Measurements from ENCODE around the gene RNASEL. TPM values are rescaled to one million over a fixed set of nuclear protein-coding genes. Genes with fewer than 3 reads are reported as not detected.

RNASEL gene
- total and polyA plus RNA-seq, 2 donors (not counting 1 experiment from before 2014, with no cell fraction given), result 6.1 to 9.6 TPM

- Histone ChIP-seq H3K4me2 (ENCODE audit: extremely low read depth, insufficient read depth, low read length) (peak overlapping the region; percentile 73), H3K27ac (ENCODE audit: insufficient read depth, low read length) (no peak overlapping the region), H2AFZ (ENCODE audit: low read length) (no peak overlapping the region), H3K9me3 (ENCODE audit: control insufficient read depth, insufficient read depth, low read depth, low read length) (no peaks in the 10 kb centered on the region), H3K4me1 (ENCODE audit: control insufficient read depth, extremely low read depth, insufficient read depth, low read length) (peaks cover 2% of the 10 kb centered on the region), H3K9ac (ENCODE audit: insufficient read depth, low read length) (no peak overlapping the region), H3K79me2 (ENCODE audit: control insufficient read depth, insufficient read depth, low read length) (no peaks in the 10 kb centered on the region), H3K27me3 (ENCODE audit: control insufficient read depth, insufficient read depth, low read length) (peaks cover 9% of the 10 kb centered on the region), H3K4me3 (replicated peaks in 1 of 4; ENCODE audit: control extremely low read depth in 1 of 4, insufficient read depth in 1 of 4, low read depth in 3 of 4, low read length in 4 of 4) (peak overlapping the region in 2 of 4 experiments; percentile 0 to 10), H4K20me1 (ENCODE audit: control insufficient read depth, extremely low read depth, insufficient read depth, low read length) (no peaks in the 10 kb centered on the region), H3K36me3 (ENCODE audit: control insufficient read depth, insufficient read depth, low read length) (no peaks in the 10 kb centered on the region)
- no peak for TF ChIP-seq EZH2 (IDR thresholded peaks at IDR 0.05; ENCODE audit: low read length, missing control alignments)
- TF ChIP-seq CTCF (conservative IDR thresholded peaks at IDR 0.05 in 1 of 2, IDR thresholded peaks at IDR 0.05 in 1 of 2; ENCODE audit: low read depth in 1 of 2, low read length in 2 of 2), result no peak
- peak; percentile 57 to 82 for DNase-seq (ENCODE audit: low read depth in 2 of 2)
Observed at GRCh38 chr1:182616130-182617013, 27.3 kb upstream of the RNASEL start.

- H3K79me2 ChIP-seq (ENCODE audit: control insufficient read depth, insufficient read depth, low read length), result no peaks in the 10 kb centered on the region
- no peaks in the 10 kb centered on the region for H3K36me3 ChIP-seq (ENCODE audit: control insufficient read depth, insufficient read depth, low read length)
- peak overlapping the region in 3 of 4 experiments; percentile 25 to 63 (median 28) for H3K4me3 ChIP-seq (replicated peaks in 1 of 4; ENCODE audit: control extremely low read depth in 1 of 4, insufficient read depth in 1 of 4, low read depth in 3 of 4, low read length in 4 of 4)
- H3K27me3 ChIP-seq (ENCODE audit: control insufficient read depth, insufficient read depth, low read length), result peaks cover 9% of the 10 kb centered on the region
- DNase-seq (ENCODE audit: low read depth in 2 of 2), result peak; percentile 50 to 56
- no peak for TF ChIP-seq CTCF (conservative IDR thresholded peaks at IDR 0.05 in 1 of 2, IDR thresholded peaks at IDR 0.05 in 1 of 2; ENCODE audit: low read depth in 1 of 2, low read length in 2 of 2)
- TF ChIP-seq EZH2 (IDR thresholded peaks at IDR 0.05; ENCODE audit: low read length, missing control alignments), result no peak
- H2AFZ ChIP-seq (ENCODE audit: low read length), result peak overlapping the region; percentile 32
- H3K27ac ChIP-seq (ENCODE audit: insufficient read depth, low read length), result peak overlapping the region; percentile 61
- peaks cover 2% of the 10 kb centered on the region for H3K4me1 ChIP-seq (ENCODE audit: control insufficient read depth, extremely low read depth, insufficient read depth, low read length)
- H3K4me2 ChIP-seq (ENCODE audit: extremely low read depth, insufficient read depth, low read length), result peak overlapping the region; percentile 73
- no peaks in the 10 kb centered on the region for H3K9me3 ChIP-seq (ENCODE audit: control insufficient read depth, insufficient read depth, low read depth, low read length)
- no peaks in the 10 kb centered on the region for H4K20me1 ChIP-seq (ENCODE audit: control insufficient read depth, extremely low read depth, insufficient read depth, low read length)
- H3K9ac ChIP-seq (ENCODE audit: insufficient read depth, low read length), result peak overlapping the region; percentile 65
Observed at GRCh38 chr1:182615468-182616129, 26.5 kb upstream of the RNASEL start.

DNA sequence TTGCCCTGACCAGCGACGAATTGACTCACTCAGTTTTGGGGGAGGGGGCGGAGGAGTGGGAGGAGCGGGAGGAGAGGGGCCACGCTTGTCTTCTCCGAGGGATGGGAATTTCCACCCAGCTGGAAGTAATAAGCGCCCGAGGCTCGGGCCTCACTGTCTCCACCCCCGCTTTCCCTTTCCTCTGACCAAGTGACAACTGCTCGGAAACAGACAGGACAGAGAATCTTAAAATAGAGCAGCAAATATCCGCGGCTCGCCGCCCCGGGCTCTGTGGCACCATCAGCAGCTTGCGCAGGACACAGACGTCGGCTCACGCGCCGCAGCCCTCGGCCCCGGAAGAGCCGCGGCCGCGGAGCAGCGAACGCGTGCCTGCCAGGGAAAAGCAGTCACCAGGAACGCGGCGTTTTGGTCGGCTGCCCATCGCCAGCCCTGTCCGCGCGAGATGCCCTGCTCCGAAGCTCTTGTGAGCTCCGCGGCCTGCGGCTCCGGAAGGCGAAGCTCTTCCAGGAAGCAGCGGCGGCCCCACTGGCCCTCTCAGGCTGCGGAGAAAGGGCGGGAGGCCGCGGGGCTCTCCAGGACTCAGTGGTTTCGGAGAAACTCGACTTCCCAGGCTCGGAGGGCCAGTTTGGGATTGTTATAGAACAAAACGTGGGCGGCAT, 25.9 kb upstream of the RNASEL start:
- Histone ChIP-seq H4K20me1 (ENCODE audit: control insufficient read depth, extremely low read depth, insufficient read depth, low read length) (no peaks in the 10 kb centered on the region), H3K4me2 (ENCODE audit: extremely low read depth, insufficient read depth, low read length) (peak overlapping the region; percentile 73), H3K27ac (ENCODE audit: insufficient read depth, low read length) (peak overlapping the region; percentile 61), H3K4me1 (ENCODE audit: control insufficient read depth, extremely low read depth, insufficient read depth, low read length) (peaks cover 2% of the 10 kb centered on the region), H3K4me3 (replicated peaks in 1 of 4; ENCODE audit: control extremely low read depth in 1 of 4, insufficient read depth in 1 of 4, low read depth in 3 of 4, low read length in 4 of 4) (peak overlapping the region; percentile 28 to 63 (median 47)), H3K36me3 (ENCODE audit: control insufficient read depth, insufficient read depth, low read length) (no peaks in the 10 kb centered on the region), H3K9me3 (ENCODE audit: control insufficient read depth, insufficient read depth, low read depth, low read length) (no peaks in the 10 kb centered on the region), H3K27me3 (ENCODE audit: control insufficient read depth, insufficient read depth, low read length) (peaks cover 9% of the 10 kb centered on the region), H3K9ac (ENCODE audit: insufficient read depth, low read length) (peak overlapping the region; percentile 65), H2AFZ (ENCODE audit: low read length) (peak overlapping the region; percentile 32), H3K79me2 (ENCODE audit: control insufficient read depth, insufficient read depth, low read length) (no peaks in the 10 kb centered on the region)
- DNase-seq (ENCODE audit: low read depth in 2 of 2), result peak; percentile 79 to 84
- TF ChIP-seq CTCF (conservative IDR thresholded peaks at IDR 0.05 in 1 of 2, IDR thresholded peaks at IDR 0.05 in 1 of 2; ENCODE audit: low read depth in 1 of 2, low read length in 2 of 2) (no peak), EZH2 (IDR thresholded peaks at IDR 0.05; ENCODE audit: low read length, missing control alignments) (no peak)

All from fibroblast of lung (primary cell).